Fibroblast of upper back skin (primary cell): ENCODE measurements around the gene SH3D19.
"Not testable (repeated sequence)": the region's sequence is repeated elsewhere in the genome, so short reads cannot be mapped to it uniquely, and the experiment has no call there.

Experiments
- DNase-seq: peaks from one replicate; pipeline ENCODE4 v3.0.0-alpha.2; 2013

The SH3D19 gene

GRCh38 chr4:151325111-151325948 is at the start of gene SH3D19:
Gene SH3D19 (minus strand): TSS chr4:151325605. CDS start chr4:151325352, 253 bp downstream.
- peak; percentile 54 for DNase-seq

GRCh38 chr4:151362404-151363164 is 37.2 kb upstream of the SH3D19 start:
- peak; percentile 80 for DNase-seq

GRCh38 chr4:151361966-151362365 is 36.6 kb upstream of the SH3D19 start:
- no peak for DNase-seq

- DNase-seq: no peak
These were observed 35.7 kb upstream of the SH3D19 start for GRCh38 chr4:151361126-151361525.

- peak; percentile 3 for DNase-seq
These were observed 34.2 kb upstream of the SH3D19 start for GRCh38 chr4:151359576-151359975.

GRCh38 chr4:151358266-151358665 is 32.9 kb upstream of the SH3D19 start:
- no peak for DNase-seq

GRCh38 chr4:151356510-151356909 is 31.1 kb upstream of the SH3D19 start:
- DNase-seq: peak; percentile 22

GRCh38 chr4:151355155-151355554 is 29.8 kb upstream of the SH3D19 start:
- no peak for DNase-seq

GRCh38 chr4:151347490-151348235 is 22.3 kb upstream of the SH3D19 start:
- DNase-seq: no peak

GRCh38 chr4:151344948-151345347 is 19.5 kb upstream of the SH3D19 start:
- DNase-seq: no peak

- DNase-seq: no peak
These were observed 15.5 kb upstream of the SH3D19 start for GRCh38 chr4:151340751-151341385.

GRCh38 chr4:151339467-151339866 is 14.1 kb upstream of the SH3D19 start:
- no peak for DNase-seq

- peak; percentile 31 for DNase-seq
These were observed 6.1 kb upstream of the SH3D19 start for GRCh38 chr4:151331276-151332042.

GRCh38 chr4:151329217-151330007 is 4.0 kb upstream of the SH3D19 start:
- peak; percentile 8 for DNase-seq

- no peak for DNase-seq
These were observed 493 bp upstream of the SH3D19 start for GRCh38 chr4:151325949-151326246.

GRCh38 chr4:151324752-151325110 is 674 bp downstream of the SH3D19 start:
- peak; percentile 31 for DNase-seq

- no peak for DNase-seq
These were observed 1.2 kb downstream of the SH3D19 start for GRCh38 chr4:151324124-151324751.

GRCh38 chr4:151323667-151324066 is 1.7 kb downstream of the SH3D19 start:
- DNase-seq: no peak

GRCh38 chr4:151322570-151322969 is 2.8 kb downstream of the SH3D19 start:
- DNase-seq: no peak

- DNase-seq: not testable (repeated sequence)
These were observed 3.2 kb downstream of the SH3D19 start for GRCh38 chr4:151322161-151322560.

GRCh38 chr4:151321586-151321985 is 3.8 kb downstream of the SH3D19 start:
- DNase-seq: no peak
